Body of pancreas (tissue), 4 donors: ENCODE measurements around the gene CDC14B.

ENCODE experiments used
- POLR2A ChIP-seq, 3 donors: fragments of 450-650 bp; IDR thresholded peaks; one replicate each; pipeline ENCODE4 v1.6.1; 2016; ENCODE audit warnings: antibody characterized with exemption in 3 of 3, mild to moderate bottlenecking in 2 of 3
- TF ChIP-seq, protein P1 (sequence below), 7 experiments: fragments of 450-650 bp in 4 of 7; fragments of 200-600 bp in 3 of 7; sonication (generic) in 3 of 7; IDR thresholded peaks; one replicate each; pipeline ENCODE4 v1.5.1; 2016 to 2019; ENCODE audit warnings: antibody characterized with exemption in 7 of 7

- TF ChIP-seq, protein P1, sequence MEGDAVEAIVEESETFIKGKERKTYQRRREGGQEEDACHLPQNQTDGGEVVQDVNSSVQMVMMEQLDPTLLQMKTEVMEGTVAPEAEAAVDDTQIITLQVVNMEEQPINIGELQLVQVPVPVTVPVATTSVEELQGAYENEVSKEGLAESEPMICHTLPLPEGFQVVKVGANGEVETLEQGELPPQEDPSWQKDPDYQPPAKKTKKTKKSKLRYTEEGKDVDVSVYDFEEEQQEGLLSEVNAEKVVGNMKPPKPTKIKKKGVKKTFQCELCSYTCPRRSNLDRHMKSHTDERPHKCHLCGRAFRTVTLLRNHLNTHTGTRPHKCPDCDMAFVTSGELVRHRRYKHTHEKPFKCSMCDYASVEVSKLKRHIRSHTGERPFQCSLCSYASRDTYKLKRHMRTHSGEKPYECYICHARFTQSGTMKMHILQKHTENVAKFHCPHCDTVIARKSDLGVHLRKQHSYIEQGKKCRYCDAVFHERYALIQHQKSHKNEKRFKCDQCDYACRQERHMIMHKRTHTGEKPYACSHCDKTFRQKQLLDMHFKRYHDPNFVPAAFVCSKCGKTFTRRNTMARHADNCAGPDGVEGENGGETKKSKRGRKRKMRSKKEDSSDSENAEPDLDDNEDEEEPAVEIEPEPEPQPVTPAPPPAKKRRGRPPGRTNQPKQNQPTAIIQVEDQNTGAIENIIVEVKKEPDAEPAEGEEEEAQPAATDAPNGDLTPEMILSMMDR (IDR thresholded peaks at IDR 0.05), result no peak
- no peak for TF ChIP-seq POLR2A (IDR thresholded peaks at IDR 0.05)
These were observed 132.6 kb downstream of the CDC14B start for GRCh38 chr9:96487029-96487396.
